Right hindlimb (tissue), 1 donor: ENCODE data around the gene PCDH20.
A peak's percentile ranks its signal among the peaks of the same experiment; 100 is the strongest.
"Not testable (repeated sequence)": the region's sequence is repeated elsewhere in the genome, so short reads cannot be mapped to it uniquely, and the experiment has no call there.

ENCODE experiments used
- DNase-seq: peaks from one replicate; pipeline ENCODE4 v3.0.0-alpha.2; 2018

PCDH20 gene

GRCh38 chr13:61415749-61416148 is at the start of gene PCDH20:
Gene PCDH20 (minus strand): TSS chr13:61415849. CDS start chr13:61415158, 691 bp downstream.
- no peak for DNase-seq

- DNase-seq = no peak
Measured at GRCh38 chr13:61463024-61463423, 47.4 kb upstream of the PCDH20 start.

DNA sequence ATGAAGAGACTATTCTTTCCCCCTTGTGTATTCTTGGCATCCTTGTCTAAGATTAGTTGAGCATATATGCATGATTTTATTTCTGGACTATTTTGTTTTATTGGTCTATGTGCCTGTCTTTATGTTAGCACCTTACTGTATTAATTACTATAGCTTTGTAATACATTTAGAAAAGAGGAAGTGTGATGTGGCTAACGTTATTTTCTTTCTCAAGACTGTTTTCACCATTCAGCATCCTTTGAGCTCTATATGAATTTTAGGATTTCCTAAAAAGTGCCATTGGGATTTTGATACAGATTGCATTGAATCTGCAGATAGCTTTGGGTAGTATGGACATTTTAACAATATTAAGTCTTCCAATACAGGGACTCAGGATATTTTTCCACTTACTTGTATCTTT is 37.5 kb upstream of the PCDH20 start:
- DNase-seq = no peak

DNA sequence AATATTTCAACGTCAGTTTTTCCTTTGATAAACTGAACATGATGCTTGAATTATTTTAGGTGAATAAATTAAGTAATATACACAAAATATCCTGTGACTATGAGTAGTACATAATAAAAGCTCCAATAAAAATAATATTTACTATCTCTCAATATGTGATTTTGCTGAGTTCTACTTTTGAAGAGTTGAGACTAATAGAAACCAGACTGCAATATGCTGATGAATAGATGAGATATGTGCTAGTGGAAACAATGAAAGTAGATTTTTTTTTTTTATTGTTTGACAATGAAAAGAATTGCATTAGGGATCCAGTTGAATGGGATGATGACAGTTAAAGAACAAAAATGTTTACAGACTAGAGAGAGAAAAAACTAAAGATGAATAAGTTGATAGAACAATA is 16.4 kb upstream of the PCDH20 start:
- no peak for DNase-seq

DNA sequence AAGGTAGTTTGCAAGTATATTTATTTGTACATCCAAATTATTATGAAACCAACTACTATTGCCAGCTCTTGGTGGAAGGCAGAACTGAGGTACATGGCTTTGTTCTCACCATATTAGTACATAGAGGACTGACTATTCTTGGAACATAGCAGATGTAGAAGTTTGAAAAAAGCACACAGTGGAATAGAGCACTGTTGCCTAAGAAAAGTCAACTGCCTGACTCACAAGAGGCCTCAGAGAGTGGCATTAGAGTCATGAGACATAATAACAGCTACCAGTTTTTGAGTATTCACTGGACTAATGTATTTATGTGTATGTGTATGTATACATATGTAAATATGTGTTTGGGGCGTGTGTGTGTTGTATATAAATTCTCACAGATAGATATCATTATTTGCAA is 8.3 kb upstream of the PCDH20 start:
- DNase-seq = no peak

GRCh38 chr13:61417086-61417570 is 1.5 kb upstream of the PCDH20 start:
- no peak for DNase-seq

DNA sequence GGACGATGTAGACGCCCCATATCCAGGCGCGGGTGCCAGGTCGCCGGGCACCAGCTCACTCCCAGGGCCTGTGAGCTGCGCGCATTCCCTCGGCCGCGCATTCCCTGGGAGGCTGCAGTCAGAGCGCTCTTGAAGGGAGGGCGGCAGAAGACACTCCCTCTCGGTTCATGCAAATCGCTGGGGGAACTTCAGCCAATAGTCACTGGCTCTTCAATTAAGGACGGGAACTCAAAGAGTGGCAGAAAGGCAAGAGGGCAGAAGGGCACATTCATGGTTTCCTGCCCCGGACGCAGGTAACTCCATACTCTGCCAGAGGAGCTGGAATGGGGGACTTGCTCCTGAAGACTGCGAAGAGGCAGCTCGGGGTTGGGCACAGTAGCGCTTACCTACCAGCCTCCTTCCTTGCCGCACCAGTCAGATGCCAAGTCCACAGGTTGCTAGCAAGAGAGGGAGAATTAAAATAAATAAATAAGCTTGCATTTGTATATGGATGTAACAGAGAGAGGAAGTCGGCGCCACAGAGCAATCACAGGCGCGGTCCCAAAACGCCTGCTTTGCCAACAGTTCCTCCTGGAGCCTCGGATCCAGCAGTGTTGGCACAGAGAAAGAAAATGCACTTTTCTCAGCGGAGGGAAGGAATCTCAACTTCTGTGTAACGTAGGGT is 459 bp downstream of the PCDH20 start:
- DNase-seq = peak; percentile 70

GRCh38 chr13:61414686-61415057 is 977 bp downstream of the PCDH20 start:
- no peak for DNase-seq

DNA sequence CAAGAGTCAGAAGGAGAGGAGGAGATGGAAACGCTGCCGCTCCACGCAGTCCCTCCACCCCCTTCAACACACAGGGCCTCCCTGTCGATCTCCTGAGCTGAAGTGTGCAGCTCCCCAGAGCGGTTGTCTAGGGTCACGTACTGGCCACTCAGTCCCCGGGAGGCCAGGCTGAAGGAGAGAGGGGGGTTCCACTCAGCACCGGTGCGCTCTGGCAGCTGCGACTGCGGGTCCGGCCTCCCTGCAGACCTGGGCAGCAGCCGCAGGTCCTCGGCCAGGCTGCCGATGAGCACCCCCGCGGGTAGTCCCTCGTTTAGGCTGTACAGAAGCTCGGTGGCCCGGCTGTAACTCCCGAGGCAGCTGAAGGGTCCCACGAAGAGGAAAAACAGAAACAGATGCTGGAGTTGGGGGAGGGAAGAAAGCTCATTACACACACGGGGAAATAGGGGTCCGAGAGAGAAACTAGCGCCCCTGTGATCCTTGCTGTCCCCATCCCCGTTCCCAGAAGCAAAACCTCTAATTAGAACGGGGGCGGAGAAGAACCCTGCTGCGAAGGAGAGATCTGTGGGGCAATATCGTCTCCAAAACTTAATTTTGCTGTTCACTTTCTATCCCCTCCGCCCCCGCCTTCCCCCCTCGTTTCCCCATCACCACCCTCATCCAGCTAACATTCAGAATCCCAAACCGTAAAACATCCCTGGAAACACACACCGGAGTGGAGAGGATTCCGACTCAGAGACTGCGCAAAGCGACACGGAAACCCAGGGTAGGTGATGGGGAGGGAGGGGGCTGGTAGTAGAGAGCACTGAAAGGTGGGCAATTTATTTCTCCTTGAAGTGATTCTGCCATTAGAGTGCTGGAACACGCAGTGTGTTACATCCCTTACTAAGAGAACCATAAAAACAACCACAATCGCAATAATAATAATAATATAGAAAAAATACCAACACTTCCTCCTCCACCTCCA is 1.8 kb downstream of the PCDH20 start:
- DNase-seq = peak; percentile 18

DNA sequence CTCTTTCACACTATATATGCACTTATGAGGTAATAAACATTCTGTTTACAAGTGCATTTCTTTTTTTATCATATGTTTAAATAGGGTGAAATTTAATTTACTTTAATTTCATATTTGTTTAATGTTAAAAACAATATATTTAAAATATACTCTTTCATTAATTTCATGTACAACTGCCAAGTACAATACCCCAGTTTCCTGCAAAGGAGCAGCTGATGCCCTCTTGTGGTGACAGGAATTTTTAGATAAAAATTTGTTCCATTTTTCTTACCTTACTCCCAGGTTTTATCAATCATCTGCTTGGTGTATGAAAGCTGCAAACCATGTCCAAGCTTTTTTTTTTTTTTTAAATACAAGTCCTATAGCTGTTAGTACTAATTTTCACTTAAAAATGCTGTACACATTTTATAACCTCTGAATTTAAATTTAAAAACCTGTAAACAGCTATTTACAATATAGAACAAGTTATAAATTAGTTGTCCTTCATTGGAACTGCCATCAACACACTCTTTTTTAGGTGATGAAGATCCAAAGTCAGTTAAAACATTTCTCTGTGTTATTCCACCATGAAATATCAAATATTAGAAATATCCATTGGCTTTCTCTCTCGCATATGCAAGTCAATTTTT is 4.9 kb downstream of the PCDH20 start:
- DNase-seq = no peak

DNA sequence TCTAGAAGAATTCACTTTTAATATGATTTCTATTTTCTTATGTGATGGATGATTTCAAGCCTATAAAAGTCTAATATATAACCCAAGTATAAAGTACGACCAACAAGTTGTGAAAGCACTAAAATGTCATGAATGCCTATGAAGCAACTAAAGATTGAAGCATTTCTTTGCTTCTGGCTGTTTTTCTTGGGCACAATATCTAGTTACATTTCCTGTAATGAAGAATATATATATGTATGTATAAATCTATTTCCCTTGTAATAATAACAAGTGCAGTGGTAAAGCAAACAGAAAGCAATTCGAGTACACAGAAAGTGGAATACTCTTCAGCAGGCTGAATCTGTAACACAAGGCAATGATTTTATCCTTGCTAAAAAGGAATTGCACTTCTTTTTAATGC is 5.4 kb downstream of the PCDH20 start:
- no peak for DNase-seq

DNA sequence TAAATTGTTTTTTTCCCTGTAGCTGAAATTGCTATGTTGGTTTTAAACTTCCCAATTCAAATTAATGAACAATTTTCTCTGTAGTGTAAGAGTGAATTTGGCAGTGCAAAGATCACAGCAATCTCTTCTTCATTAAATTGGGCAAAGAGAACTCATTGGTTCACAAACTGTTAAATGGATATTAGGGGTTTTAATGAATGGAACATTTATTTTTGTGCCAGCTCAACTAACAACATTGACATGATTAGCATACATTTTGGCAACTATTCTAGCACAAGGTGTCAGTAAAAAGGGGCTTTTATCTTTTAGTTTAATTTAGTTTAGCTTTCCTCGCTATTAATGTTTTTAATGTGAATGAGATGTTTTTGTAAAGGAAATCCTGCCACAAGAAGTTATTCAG is 7.1 kb downstream of the PCDH20 start:
- DNase-seq = no peak

GRCh38 chr13:61406275-61406674 is 9.4 kb downstream of the PCDH20 start:
- no peak for DNase-seq

DNA sequence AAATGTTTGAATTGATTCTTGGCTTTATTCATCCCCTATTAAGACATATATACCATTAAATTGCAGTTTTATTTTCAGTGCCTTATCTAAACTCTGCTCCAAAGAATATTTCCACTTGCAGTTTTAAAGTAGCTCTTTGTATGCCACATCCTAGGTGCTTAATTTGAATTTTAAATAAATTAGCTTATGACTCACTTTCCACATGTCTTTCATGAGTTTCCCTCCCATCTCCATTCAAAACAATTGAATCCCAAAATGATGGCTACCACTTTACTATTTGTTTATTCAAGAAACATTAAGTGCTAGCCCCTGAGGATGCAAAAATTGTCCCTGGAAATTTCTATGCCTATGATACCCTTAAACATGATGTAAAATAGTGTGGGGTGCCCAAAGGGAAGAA is 19.5 kb downstream of the PCDH20 start:
- DNase-seq = no peak

DNA sequence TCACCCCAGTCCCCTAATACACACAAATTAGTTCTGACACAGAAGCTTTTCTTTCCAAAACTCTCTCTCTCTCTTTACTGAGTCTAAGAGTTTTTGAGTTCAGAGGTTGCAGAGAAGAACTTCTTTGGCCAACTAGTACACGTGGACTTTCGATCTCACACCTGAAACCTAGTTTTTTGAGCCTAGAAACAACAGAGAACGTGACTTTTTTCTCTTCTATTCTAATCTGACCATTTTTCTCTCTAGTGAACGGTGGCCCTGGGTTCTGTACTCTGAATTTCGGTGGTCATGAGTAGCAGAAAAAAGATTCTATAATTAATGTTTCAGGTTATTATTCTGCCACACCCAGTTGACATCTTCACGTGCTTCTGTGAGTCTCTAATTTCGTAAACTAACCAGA is 24.2 kb downstream of the PCDH20 start:
- DNase-seq = no peak

GRCh38 chr13:61387694-61388093 is 28.0 kb downstream of the PCDH20 start:
- DNase-seq = no peak

DNA sequence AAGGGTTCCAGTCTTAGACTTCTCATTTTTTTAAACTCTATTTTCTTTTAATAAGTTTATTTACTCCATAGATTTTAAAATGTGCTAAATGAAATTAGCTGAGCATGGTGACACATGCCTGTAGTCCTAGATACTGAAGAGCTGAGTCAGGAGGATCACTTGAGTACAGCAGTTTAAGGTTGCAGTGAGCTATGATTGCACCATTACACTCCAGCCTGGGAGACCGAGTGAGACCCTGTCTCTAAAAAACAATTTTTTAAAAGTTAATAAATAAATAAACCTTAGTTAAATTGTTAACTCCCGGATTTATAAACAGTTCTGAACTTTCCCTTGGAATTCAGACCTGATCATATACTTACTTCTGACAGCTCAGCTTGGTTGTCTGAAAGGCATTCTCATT is 32.5 kb downstream of the PCDH20 start:
- no peak for DNase-seq

DNA sequence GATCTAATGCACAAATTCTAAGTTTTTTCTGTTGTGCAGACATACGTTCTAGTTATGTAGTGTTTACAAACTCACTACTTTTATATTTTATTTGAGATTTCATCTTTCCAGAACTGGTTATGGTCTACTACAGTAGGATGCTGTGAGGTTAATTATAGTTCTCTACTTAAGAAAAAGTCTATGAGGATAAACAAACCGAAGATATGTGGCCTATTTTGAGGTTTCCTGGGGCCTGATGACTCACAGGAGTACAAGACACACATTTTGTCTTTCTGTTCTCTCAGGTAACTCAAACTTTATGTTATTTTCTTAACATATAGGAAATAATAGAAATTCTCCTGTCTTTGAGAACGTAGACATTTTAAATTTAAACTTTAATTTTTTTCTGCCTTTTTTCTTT is 45.1 kb downstream of the PCDH20 start:
- DNase-seq = no peak

DNA sequence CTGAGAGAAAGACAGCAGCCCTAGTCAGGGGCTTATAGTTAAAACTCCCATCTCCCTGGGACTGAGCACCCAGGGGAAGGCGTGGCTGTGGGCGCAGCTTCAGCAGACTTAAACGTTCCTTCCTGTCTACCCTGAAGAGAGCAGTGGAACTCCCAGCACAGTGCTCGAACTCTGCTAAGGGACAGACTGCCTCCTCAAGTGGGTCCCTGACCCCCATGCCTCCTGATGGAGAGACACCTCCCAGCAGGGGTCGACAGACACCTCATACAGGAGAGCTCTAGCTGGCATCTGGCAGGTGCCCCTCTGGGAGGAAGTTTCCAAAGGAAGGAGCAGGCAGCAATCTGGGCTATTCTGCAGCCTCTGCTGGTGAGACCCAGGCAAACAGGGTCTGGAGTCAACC is 51.0 kb downstream of the PCDH20 start:
- not testable (repeated sequence) for DNase-seq

DNA sequence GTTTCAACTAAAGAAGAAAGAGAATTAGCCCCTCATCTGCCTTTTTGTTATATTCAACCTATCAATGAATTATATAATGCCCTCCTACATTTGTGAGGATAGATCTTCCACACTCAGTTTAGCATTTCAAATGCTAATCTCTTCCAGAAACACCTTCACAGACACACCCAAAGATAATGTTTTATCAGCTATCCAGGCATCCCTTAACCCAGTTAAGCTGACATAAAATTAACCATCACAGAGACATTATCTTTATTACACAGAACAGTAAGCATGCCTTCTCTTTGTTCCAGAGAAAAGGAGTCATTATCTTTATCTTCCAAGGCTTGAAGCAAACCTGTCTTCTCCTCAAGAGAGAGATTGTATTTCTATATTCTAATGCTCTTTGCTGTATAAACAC is 53.1 kb downstream of the PCDH20 start:
- no peak for DNase-seq
